HL-60 (cell line): ENCODE measurements around the gene FGF1.
A peak's percentile ranks its signal among the peaks of the same experiment; 100 is the strongest.

Experiments used
- DNase-seq, 2 experiments: peaks; one replicate each; pipeline ENCODE4 v3.0.0-alpha.2; 2010 to 2020; ENCODE audit warnings: low read depth in 1 of 2, low spot score in 1 of 2
- H3K27ac ChIP-seq: fragments of 250-450 bp; sonication (Bioruptor Pico); replicated peaks from 2 replicates; pipeline ENCODE4 v1.5.1; 2020; ENCODE audit warnings: mild to moderate bottlenecking, moderate library complexity
- H3K27me3 ChIP-seq: fragments of 250-450 bp; sonication (Bioruptor Pico); 2 replicates; pipeline ENCODE4 v1.5.1; 2021; ENCODE audit warnings: mild to moderate bottlenecking, moderate library complexity; ENCODE audit not compliant: insufficient read depth, poor library complexity, severe bottlenecking
- H3K4me3 ChIP-seq: replicated peaks from 2 replicates; pipeline ENCODE4 v1.5.1; 2011; ENCODE audit warnings: mild to moderate bottlenecking, control low read depth, low read length; ENCODE audit not compliant: insufficient read depth
- GABPA ChIP-seq: IDR thresholded peaks from 2 replicates; pipeline ENCODE4 v1.6.1; 2012; ENCODE audit warnings: low read depth
- POLR2AphosphoS5 ChIP-seq: IDR thresholded peaks from 2 replicates; pipeline ENCODE4 v1.6.1; 2012; ENCODE audit warnings: low read depth
- SPI1 ChIP-seq: IDR thresholded peaks from 2 replicates; pipeline ENCODE4 v1.6.1; 2012; ENCODE audit warnings: low read depth, mild to moderate bottlenecking, borderline replicate concordance
- TF ChIP-seq, protein P1 (sequence below): IDR thresholded peaks from one replicate; pipeline ENCODE4 v1.5.1; 2011; ENCODE audit warnings: low read length, control low read depth, inconsistent platforms; ENCODE audit not compliant: insufficient read depth
- TF ChIP-seq, protein P2 (sequence below): IDR thresholded peaks from 2 replicates; pipeline ENCODE4 v1.6.1; 2012; ENCODE audit warnings: low read depth; ENCODE audit not compliant: insufficient replicate concordance

The FGF1 gene

DNA sequence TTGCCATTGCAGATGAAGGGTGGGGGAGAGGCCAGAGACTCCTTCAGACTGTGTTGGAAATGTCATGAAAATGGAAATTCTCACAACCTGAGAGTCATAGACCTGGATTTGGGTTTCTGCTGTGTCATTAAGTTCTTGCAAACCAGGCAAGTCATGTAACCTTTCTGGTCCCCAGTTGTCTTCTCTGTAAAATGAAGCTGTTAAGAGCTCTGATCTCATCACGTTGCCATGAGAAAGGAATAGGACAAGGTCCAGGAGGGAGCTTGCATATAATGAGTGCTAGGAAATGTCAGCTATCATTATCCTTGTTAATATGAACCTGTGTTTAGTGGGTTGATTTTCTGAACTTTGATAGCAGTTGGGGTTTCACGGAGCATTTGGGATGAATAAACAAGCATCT, 59.1 kb downstream of the FGF1 start:
- TF ChIP-seq GABPA, result no peak
- no peak for TF ChIP-seq POLR2AphosphoS5
- TF ChIP-seq, protein P1, sequence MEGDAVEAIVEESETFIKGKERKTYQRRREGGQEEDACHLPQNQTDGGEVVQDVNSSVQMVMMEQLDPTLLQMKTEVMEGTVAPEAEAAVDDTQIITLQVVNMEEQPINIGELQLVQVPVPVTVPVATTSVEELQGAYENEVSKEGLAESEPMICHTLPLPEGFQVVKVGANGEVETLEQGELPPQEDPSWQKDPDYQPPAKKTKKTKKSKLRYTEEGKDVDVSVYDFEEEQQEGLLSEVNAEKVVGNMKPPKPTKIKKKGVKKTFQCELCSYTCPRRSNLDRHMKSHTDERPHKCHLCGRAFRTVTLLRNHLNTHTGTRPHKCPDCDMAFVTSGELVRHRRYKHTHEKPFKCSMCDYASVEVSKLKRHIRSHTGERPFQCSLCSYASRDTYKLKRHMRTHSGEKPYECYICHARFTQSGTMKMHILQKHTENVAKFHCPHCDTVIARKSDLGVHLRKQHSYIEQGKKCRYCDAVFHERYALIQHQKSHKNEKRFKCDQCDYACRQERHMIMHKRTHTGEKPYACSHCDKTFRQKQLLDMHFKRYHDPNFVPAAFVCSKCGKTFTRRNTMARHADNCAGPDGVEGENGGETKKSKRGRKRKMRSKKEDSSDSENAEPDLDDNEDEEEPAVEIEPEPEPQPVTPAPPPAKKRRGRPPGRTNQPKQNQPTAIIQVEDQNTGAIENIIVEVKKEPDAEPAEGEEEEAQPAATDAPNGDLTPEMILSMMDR, result no peak
- no peak for TF ChIP-seq SPI1
- TF ChIP-seq, protein P2, sequence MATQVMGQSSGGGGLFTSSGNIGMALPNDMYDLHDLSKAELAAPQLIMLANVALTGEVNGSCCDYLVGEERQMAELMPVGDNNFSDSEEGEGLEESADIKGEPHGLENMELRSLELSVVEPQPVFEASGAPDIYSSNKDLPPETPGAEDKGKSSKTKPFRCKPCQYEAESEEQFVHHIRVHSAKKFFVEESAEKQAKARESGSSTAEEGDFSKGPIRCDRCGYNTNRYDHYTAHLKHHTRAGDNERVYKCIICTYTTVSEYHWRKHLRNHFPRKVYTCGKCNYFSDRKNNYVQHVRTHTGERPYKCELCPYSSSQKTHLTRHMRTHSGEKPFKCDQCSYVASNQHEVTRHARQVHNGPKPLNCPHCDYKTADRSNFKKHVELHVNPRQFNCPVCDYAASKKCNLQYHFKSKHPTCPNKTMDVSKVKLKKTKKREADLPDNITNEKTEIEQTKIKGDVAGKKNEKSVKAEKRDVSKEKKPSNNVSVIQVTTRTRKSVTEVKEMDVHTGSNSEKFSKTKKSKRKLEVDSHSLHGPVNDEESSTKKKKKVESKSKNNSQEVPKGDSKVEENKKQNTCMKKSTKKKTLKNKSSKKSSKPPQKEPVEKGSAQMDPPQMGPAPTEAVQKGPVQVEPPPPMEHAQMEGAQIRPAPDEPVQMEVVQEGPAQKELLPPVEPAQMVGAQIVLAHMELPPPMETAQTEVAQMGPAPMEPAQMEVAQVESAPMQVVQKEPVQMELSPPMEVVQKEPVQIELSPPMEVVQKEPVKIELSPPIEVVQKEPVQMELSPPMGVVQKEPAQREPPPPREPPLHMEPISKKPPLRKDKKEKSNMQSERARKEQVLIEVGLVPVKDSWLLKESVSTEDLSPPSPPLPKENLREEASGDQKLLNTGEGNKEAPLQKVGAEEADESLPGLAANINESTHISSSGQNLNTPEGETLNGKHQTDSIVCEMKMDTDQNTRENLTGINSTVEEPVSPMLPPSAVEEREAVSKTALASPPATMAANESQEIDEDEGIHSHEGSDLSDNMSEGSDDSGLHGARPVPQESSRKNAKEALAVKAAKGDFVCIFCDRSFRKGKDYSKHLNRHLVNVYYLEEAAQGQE, result no peak
- Histone ChIP-seq H3K27ac (no peak overlapping the region), H3K4me3 (no peak overlapping the region), H3K27me3 (peaks cover 4% of the 10 kb centered on the region)
- no peak for DNase-seq

DNA sequence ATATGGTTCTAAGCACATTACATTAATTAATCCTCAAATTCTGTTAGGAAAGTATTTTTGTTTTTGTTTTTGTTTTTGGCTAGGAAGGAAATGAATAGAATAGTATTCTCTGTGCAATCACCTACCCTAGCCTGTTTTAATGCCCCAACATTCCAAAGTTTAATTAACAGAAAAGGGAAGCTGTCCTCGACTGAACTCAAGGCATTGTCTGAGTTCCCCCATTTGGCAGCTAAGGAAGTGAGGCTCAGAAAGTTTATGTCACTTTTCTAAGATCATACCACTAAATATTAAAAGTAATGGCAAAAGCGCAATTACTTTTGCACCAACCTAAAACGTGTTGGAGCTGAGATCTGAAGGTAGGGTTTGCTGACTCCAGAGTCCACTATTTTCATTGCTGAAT, 59.8 kb downstream of the FGF1 start:
- no peak overlapping the region for H3K4me3 ChIP-seq
- H3K27me3 ChIP-seq, result peaks cover 4% of the 10 kb centered on the region
- no peak for DNase-seq
- no peak for TF ChIP-seq GABPA
- TF ChIP-seq, protein P1, result no peak
- TF ChIP-seq, protein P2, result no peak
- no peak for TF ChIP-seq POLR2AphosphoS5
- peak; percentile 54; the same call in 1 of the 2 replicates for TF ChIP-seq SPI1
- H3K27ac ChIP-seq, result no peak overlapping the region

DNA sequence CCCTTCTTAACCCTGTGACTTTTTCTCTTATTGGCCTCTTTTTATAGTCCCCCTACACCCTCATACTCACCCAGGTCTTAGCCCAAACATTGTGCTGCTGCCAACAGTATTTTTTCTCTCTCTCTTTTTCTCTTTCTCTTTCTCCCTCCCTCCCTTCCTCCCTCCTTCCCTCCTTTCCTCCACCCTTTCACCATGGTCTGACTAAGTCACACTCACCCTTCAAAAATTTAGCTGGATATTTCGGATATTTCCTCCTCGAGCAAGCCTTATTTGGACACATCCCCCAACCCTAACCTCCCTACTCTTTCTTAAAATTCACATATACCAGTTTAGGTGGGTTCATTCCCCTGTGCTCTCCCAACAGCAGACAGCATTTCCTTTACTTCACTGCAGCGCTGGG, 64.7 kb downstream of the FGF1 start:
- H3K4me3 ChIP-seq, result no peak overlapping the region
- H3K27me3 ChIP-seq, result peaks cover 4% of the 10 kb centered on the region
- TF ChIP-seq POLR2AphosphoS5 (no peak), SPI1 (no peak), GABPA (no peak)
- TF ChIP-seq, protein P1, result no peak
- TF ChIP-seq, protein P2, result no peak
- no peak for DNase-seq
- no peak overlapping the region for H3K27ac ChIP-seq
